ENCODE data around the gene PRKAR2A.

Gene PRKAR2A

DNA sequence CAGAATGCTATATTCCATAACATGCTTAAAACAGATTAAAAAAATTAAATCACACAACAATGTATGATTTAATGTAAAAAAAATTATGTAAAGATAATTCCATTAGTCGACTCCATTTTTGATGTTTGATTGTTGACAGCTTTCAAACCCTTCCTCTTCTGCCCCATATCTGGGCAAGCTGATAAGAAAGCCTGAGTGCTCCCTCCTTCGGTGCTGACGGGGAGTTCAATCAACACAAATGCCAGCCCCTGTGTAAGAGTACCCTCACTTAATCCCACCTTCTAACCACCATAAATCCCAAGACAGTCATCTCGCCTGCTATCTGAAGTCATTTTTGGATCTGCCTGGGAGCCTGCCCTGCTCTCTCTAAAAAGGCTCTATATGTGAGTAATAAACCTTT, 70.8 kb downstream of the PRKAR2A start:
- no peak overlapping the region for H3K4me3 ChIP-seq (ENCODE audit: low read depth, low read length)
- H3K36me3 ChIP-seq (ENCODE audit: control insufficient read depth in 2 of 2, insufficient read depth in 1 of 2, low read length in 2 of 2) = peaks cover 0 to 9% of the 10 kb centered on the region in 2 experiments; a peak in 2 of 3 replicates
- H3K4me1 ChIP-seq (ENCODE audit: control insufficient read depth, insufficient read depth, low read length) = no peaks in the 10 kb centered on the region
- CTCF ChIA-PET = no interaction called here
- no peak overlapping the region for H3K27ac ChIP-seq (ENCODE audit: extremely low read depth, low read depth, low read length)
- no peaks in the 10 kb centered on the region for H3K9me3 ChIP-seq (ENCODE audit: control insufficient read depth, insufficient read depth, low read depth, low read length)
- POLR2A ChIA-PET = no interaction called here
- TF ChIP-seq SCRT2 (tag by site-specific recombination; IDR thresholded peaks at IDR 0.05) = no peak
- TF ChIP-seq, protein P1, sequence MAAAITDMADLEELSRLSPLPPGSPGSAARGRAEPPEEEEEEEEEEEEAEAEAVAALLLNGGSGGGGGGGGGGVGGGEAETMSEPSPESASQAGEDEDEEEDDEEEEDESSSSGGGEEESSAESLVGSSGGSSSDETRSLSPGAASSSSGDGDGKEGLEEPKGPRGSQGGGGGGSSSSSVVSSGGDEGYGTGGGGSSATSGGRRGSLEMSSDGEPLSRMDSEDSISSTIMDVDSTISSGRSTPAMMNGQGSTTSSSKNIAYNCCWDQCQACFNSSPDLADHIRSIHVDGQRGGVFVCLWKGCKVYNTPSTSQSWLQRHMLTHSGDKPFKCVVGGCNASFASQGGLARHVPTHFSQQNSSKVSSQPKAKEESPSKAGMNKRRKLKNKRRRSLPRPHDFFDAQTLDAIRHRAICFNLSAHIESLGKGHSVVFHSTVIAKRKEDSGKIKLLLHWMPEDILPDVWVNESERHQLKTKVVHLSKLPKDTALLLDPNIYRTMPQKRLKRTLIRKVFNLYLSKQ (tag by site-specific recombination; IDR thresholded peaks at IDR 0.05; ENCODE audit: borderline replicate concordance) = no peak
- no peak for TF ChIP-seq ZFP41 (tag by site-specific recombination; IDR thresholded peaks at IDR 0.05; ENCODE audit: borderline replicate concordance)
- no peak for TF ChIP-seq ZNF341 (tag by site-specific recombination; IDR thresholded peaks at IDR 0.05; ENCODE audit: low read depth)
- no peak for TF ChIP-seq ZSCAN30 (tag by site-specific recombination; IDR thresholded peaks at IDR 0.05)
- TF ChIP-seq, protein P2, sequence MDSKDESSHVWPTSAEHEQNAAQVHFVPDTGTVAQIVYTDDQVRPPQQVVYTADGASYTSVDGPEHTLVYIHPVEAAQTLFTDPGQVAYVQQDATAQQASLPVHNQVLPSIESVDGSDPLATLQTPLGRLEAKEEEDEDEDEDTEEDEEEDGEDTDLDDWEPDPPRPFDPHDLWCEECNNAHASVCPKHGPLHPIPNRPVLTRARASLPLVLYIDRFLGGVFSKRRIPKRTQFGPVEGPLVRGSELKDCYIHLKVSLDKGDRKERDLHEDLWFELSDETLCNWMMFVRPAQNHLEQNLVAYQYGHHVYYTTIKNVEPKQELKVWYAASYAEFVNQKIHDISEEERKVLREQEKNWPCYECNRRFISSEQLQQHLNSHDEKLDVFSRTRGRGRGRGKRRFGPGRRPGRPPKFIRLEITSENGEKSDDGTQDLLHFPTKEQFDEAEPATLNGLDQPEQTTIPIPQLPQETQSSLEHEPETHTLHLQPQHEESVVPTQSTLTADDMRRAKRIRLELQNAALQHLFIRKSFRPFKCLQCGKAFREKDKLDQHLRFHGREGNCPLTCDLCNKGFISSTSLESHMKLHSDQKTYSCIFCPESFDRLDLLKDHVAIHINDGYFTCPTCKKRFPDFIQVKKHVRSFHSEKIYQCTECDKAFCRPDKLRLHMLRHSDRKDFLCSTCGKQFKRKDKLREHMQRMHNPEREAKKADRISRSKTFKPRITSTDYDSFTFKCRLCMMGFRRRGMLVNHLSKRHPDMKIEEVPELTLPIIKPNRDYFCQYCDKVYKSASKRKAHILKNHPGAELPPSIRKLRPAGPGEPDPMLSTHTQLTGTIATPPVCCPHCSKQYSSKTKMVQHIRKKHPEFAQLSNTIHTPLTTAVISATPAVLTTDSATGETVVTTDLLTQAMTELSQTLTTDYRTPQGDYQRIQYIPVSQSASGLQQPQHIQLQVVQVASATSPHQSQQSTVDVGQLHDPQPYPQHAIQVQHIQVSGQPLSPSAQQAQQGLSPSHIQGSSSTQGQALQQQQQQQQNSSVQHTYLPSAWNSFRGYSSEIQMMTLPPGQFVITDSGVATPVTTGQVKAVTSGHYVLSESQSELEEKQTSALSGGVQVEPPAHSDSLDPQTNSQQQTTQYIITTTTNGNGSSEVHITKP (tag by site-specific recombination; IDR thresholded peaks at IDR 0.05) = no peak
- no peak for TF ChIP-seq HIC1 (tag by site-specific recombination; IDR thresholded peaks at IDR 0.05)
- TF ChIP-seq, protein P3, sequence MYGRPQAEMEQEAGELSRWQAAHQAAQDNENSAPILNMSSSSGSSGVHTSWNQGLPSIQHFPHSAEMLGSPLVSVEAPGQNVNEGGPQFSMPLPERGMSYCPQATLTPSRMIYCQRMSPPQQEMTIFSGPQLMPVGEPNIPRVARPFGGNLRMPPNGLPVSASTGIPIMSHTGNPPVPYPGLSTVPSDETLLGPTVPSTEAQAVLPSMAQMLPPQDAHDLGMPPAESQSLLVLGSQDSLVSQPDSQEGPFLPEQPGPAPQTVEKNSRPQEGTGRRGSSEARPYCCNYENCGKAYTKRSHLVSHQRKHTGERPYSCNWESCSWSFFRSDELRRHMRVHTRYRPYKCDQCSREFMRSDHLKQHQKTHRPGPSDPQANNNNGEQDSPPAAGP (tag by site-specific recombination; IDR thresholded peaks at IDR 0.05) = no peak
- no peak for TF ChIP-seq ZNF626 (tag by site-specific recombination; IDR thresholded peaks at IDR 0.05)

- POLR2A ChIA-PET = no interaction called here
- CTCF ChIA-PET = interaction anchor here (1.7 kb wide), 1 partner anchor 25 kb away, joined by 3 read pairs; no protein-coding TSS in a partner anchor
- Histone ChIP-seq H3K27ac (ENCODE audit: extremely low read depth, low read depth, low read length) (no peak overlapping the region), H3K36me3 (ENCODE audit: control insufficient read depth in 2 of 2, insufficient read depth in 1 of 2, low read length in 2 of 2) (peaks cover 0 to 11% of the 10 kb centered on the region in 2 experiments; a peak in 2 of 3 replicates), H3K4me3 (ENCODE audit: low read depth, low read length) (no peak overlapping the region), H3K9me3 (ENCODE audit: control insufficient read depth, insufficient read depth, low read depth, low read length) (no peaks in the 10 kb centered on the region), H3K4me1 (ENCODE audit: control insufficient read depth, insufficient read depth, low read length) (no peaks in the 10 kb centered on the region)
- peak; percentile 53; the same call in 1 of the 2 replicates for TF ChIP-seq PRDM1 (tag by site-specific recombination; IDR thresholded peaks at IDR 0.05)
- TF ChIP-seq, protein P4, sequence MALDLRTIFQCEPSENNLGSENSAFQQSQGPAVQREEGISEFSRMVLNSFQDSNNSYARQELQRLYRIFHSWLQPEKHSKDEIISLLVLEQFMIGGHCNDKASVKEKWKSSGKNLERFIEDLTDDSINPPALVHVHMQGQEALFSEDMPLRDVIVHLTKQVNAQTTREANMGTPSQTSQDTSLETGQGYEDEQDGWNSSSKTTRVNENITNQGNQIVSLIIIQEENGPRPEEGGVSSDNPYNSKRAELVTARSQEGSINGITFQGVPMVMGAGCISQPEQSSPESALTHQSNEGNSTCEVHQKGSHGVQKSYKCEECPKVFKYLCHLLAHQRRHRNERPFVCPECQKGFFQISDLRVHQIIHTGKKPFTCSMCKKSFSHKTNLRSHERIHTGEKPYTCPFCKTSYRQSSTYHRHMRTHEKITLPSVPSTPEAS (tag by site-specific recombination; IDR thresholded peaks at IDR 0.05) = no peak
Measured at GRCh38 chr3:48770192-48770502, 77.5 kb downstream of the PRKAR2A start.

GRCh38 chr3:48765376-48765775, 82.3 kb downstream of the PRKAR2A start:
- POLR2A ChIA-PET = no interaction called here
- Histone ChIP-seq H3K36me3 (ENCODE audit: control insufficient read depth in 2 of 2, insufficient read depth in 1 of 2, low read length in 2 of 2) (peaks cover 0 to 13% of the 10 kb centered on the region in 2 experiments; a peak in 2 of 3 replicates), H3K4me1 (ENCODE audit: control insufficient read depth, insufficient read depth, low read length) (no peaks in the 10 kb centered on the region), H3K27ac (ENCODE audit: extremely low read depth, low read depth, low read length) (no peak overlapping the region), H3K9me3 (ENCODE audit: control insufficient read depth, insufficient read depth, low read depth, low read length) (no peaks in the 10 kb centered on the region), H3K4me3 (ENCODE audit: low read depth, low read length) (no peak overlapping the region)
- CTCF ChIA-PET = interaction anchor here (0.7 to 1.4 kb wide), 4 partner anchors 9 to 164 kb away, joined by 3 to 4 read pairs (median 4); no protein-coding TSS in a partner anchor
- TF ChIP-seq ZNF433 (tag by site-specific recombination; IDR thresholded peaks at IDR 0.05; ENCODE audit: low read depth) = no peak
- no peak for TF ChIP-seq ZNF707 (tag by site-specific recombination; IDR thresholded peaks at IDR 0.05)
- no peak for TF ChIP-seq BCL6B (tag by site-specific recombination; IDR thresholded peaks at IDR 0.05)
- no peak for TF ChIP-seq ZNF510 (tag by site-specific recombination; IDR thresholded peaks at IDR 0.05; ENCODE audit: insufficient replicate concordance)
- no peak for TF ChIP-seq EGR2 (tag by site-specific recombination; IDR thresholded peaks at IDR 0.05; ENCODE audit: low read depth)
- no peak for TF ChIP-seq ZNF391 (tag by site-specific recombination; IDR thresholded peaks at IDR 0.05; ENCODE audit: borderline replicate concordance, low read depth)
- no peak for TF ChIP-seq ZNF596 (tag by site-specific recombination; IDR thresholded peaks at IDR 0.05)
- TF ChIP-seq ZNF324 (tag by site-specific recombination; IDR thresholded peaks at IDR 0.05) = no peak
- TF ChIP-seq ZNF555 (tag by site-specific recombination; conservative IDR thresholded peaks at IDR 0.05) = no peak

Data from HEK293 (cell line).